ENCODE results near the gene HIP1.
A peak's percentile ranks its signal among the peaks of the same experiment; 100 is the strongest.
"Not testable (repeated sequence)": the region's sequence is repeated elsewhere in the genome, so short reads cannot be mapped to it uniquely, and the experiment has no call there.

HIP1 gene

GRCh38 chr7:75739796-75740672, 1.3 kb upstream of the HIP1 start:
- no peak for DNase-seq (ENCODE audit: low spot score)

DNA sequence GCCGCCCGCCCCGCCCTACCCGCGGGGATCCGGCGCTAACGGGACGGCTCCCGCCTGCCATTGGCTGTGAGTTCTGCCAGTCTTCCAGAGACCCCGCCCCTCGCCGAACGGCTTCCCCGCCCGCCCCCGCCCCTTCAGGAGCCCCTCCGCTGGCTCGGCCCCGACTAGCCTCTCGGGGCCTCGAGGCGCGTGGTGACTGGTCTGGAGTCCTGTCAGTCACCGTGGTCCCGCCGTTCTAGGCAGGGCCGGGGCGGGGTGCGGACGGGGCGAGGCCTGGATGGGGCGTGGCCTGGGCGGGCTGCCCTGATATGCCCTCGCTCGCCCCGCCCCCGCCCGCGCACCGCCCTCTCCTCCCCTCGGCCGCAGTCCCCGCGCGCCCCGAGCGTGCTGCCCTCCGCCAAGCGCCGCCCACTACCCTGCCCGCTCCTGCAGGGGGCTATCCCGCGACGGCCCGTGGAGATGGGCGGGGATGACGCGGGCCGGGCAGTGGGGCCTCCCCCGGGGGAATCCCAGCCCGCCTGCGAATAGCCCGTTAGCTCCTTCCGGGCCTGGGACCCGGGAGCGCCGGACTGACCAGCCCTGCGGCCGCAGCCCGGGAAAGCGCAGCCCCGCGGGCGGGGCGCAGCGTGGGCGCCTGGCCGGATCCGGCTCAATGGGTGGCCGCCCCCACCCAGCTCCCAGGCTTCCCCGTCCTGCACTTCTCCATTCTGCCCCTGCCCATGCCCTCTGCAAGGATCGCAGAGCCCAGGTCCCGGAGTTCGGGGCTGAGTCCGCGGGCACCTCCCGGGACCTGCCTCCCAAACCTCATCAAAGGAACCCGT, 444 bp upstream of the HIP1 start:
- peak; percentile 99 for DNase-seq (ENCODE audit: low spot score)

DNA sequence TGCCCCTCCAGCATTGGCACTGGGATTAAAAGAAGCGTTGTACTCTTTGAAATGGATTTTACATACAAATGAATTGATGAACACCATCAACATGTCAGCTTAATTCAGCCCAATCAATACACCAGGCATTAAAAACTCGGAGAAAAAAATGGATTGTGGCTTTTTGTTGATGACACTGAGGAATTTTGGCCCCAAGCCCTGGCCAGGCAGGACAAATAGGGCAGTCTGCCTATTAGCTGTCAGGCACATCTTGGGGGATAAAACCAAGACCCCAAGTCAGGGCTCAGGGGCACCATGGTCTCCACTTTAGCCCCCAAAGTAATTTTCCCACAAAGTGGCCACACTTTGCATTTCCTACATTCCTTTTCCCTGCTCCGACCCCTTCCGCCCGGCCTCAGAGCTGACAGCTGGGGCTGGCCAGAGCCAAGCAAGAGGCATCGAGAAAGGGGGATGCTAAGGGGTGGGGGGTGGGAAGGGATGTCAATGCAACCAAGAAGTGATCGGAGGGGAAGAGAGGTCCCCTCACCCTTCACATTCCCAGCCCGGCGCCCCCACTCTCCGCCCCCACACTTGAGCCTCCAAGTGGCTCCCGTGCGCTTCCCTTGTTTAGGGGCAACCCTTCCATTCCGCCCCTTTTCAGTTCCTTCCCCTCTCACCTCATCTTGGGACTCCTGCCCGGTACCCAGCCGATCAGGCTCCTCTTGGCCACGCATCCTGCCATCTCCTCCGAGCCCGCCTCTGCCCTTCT, 711 bp downstream of the HIP1 start:
- DNase-seq (ENCODE audit: low spot score): no peak

GRCh38 chr7:75735581-75736350, 3.0 kb downstream of the HIP1 start:
- no peak for DNase-seq (ENCODE audit: low spot score)

DNA sequence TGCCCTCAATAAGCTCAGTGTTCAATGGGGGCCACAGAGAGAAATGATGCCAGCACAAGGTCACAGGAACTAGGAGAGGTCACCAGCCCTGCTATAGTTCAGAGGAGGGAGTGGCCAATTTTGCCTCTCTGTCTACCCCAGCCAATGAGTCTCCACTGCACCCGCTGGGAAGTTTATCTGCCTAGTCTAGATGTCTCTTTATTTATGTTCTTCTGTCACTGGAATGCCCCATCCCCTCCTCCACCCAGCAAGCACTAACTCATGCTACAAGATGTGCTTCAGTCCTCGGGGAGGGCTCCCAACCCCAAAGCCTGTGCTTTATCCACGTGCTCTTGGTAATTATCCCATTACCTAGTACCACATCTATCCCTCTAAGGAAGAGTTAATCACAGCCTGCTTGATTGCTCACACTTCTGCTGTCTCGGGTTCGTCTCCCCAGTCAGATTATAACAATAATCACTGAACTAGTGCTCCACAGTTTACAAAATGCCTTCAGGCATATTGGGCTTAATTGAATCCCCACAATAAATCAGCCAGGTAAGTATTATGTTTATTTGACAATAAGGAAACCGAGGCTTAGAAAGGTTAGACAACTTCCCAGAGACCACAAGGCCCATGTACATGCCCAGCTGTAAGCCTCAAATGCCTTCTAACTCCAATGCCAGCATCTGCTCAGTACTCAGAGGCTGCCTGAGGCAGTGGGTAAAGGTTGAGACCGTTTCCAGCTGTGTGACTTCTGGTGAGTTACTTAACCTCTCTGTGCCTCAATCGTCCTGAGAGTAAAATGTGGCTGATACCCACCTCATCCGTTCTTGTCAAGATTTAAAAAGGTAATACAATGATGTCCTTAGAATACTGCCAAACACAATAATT, 3.9 kb downstream of the HIP1 start:
- DNase-seq (ENCODE audit: low spot score): no peak

GRCh38 chr7:75732764-75733630, 5.7 kb downstream of the HIP1 start:
- DNase-seq (ENCODE audit: low spot score): no peak

DNA sequence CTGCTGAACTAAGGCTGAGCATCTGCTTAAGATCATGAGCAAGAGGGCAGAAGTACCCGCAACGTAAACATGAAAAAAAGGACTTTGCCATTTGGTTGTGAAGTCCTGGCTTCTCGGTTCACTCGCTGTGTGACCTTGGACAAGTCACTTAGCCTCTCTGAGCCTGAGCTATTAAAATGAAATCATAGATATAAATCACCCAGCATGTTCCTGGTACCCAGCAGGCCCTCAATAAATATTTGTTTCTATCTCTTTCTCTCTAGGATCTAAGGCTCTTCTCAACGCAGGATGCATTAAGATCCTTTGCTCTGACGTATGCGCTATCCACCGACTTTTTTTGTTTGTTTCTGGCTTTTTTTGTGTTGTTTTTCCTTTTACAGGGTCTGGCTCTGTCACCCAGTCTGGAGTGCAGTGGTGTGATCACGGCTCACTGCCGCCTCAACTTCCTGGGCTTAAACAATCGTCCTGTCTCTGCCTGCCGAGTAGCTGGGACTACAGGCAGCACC, 6.7 kb downstream of the HIP1 start:
- DNase-seq (ENCODE audit: low spot score): no peak

- no peak for DNase-seq (ENCODE audit: low spot score)
Observed at GRCh38 chr7:75729851-75730274, 8.9 kb downstream of the HIP1 start.

GRCh38 chr7:75727881-75728593, 10.7 kb downstream of the HIP1 start:
- DNase-seq (ENCODE audit: low spot score): no peak

DNA sequence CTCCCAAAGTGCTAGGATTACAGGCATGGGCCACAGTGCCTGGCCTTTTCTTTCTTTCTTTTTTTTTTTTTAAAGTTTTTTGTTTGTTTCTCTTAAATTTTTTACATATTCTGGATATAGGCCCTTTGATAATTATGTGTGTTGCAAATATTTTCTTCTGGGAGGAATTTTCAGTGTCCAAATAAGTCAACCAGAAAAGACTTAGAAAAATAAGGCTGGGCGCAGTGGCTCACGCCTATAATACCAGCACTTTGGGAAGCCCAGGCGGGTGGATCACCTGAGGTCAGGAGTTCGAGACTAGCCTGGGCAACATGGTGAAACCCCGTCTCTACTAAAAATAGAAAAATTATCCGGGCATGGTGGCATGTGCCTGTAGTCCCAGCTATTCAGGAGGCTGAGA, 11.4 kb downstream of the HIP1 start:
- not testable (repeated sequence) for DNase-seq (ENCODE audit: low spot score)

GRCh38 chr7:75725306-75725705, 13.4 kb downstream of the HIP1 start:
- no peak for DNase-seq (ENCODE audit: low spot score)

GRCh38 chr7:75723444-75723843, 15.3 kb downstream of the HIP1 start:
- DNase-seq (ENCODE audit: low spot score): no peak

DNA sequence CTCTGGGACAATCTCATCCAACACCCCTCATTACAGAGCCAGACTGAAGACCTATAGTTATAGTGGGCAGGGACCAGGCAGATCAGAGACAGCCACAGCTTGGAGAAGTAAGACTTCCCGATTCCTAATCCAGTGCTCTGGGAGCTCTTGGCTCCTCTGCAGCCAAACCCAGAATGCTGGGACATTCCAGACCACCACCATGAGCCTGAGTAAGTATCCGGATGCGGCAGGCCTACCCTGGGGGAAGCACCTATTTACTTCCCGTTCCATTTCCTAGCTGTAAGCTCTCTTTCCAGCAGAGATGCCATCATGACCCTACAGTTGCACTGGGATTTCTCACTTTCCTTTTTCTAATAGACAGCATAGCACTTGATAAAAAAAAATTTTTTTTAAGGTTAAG, 16.4 kb downstream of the HIP1 start:
- no peak for DNase-seq (ENCODE audit: low spot score)

- not testable (repeated sequence) for DNase-seq (ENCODE audit: low spot score)
Observed at GRCh38 chr7:75721922-75722321, 16.8 kb downstream of the HIP1 start.

DNA sequence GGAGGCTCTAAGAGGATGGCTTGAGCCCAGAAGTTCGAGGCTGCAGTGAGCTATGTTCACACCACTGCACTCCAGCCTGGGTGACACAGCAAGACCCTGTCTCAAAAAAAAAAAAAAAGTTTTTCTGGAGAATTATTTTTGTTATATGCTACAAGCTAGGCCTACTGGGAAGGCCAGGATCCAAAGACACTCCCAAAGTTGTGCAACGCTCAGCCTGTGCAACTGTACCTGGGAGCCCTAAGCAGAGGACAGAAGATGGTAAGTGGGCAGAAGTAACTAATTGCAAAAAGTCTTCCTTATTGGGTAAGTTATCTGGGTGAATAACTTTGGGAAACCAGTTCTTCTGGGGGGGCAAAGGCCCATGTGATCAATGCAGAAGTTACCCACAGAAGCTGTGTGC, 17.3 kb downstream of the HIP1 start:
- DNase-seq (ENCODE audit: low spot score): no peak

DNA sequence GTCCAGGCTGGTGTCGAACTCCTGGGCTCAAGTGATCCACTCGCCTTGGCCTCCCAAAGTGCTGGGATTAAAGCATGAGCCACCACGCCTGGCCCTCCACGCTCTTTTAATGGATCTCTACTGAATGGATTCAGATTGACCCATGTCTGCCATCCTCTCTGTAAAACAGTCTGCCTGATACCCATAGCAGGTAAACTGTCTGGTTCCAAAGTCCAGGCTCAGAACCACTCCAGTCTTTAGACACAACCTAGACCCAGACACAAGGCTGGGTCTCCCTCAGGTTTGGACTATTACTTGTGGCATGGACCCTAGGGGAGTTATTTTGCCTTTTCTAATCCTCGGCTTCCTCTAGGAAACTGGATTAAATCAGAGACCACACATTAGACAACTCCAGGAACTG, 19.1 kb downstream of the HIP1 start:
- no peak for DNase-seq (ENCODE audit: low spot score)

DNA sequence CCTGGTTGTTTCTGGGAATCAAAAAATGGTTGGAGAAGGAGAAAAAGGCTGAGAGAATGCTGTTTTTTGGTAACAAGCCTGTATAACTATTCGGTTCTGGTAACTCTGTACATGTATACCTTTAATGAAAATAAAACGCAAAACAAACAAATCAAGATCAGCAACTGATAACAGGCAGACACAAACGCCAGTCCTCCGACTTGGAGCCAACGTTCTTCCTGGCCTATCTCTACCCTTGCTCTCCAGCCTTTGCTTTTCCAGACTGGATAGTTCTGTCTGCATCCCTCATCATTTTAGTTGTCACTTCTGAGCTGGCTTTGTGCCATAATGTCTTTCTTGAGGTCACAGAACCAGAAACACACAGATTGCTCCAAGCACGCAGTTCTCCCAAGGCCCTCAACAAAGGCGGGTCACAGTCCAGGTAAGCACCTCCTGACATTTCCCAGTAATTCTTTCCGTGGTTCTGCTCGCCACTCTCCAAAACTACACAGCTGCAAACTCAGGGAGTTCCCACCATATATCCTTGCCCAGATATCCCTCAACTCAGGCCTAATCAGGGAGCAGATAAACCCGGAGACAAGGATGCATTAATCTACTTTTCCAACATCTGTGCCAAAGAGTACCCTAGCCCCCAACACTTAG, 20.2 kb downstream of the HIP1 start:
- DNase-seq (ENCODE audit: low spot score): no peak

GRCh38 chr7:75717746-75718145, 21.0 kb downstream of the HIP1 start:
- not testable (repeated sequence) for DNase-seq (ENCODE audit: low spot score)
